ENCODE results near the gene NPAS1.
"Not testable (repeated sequence)": the region's sequence is repeated elsewhere in the genome, so short reads cannot be mapped to it uniquely, and the experiment has no call there.

Gene NPAS1

GRCh38 chr19:47047763-47048405 is 28.2 kb downstream of the NPAS1 start:
- peak; percentile 89 for DNase-seq (ENCODE audit: low read depth)

- DNase-seq (ENCODE audit: low read depth), result peak; percentile 44
Measured at GRCh38 chr19:47049307-47049700, 29.7 kb downstream of the NPAS1 start.

- DNase-seq (ENCODE audit: low read depth), result not testable (repeated sequence)
Measured at GRCh38 chr19:47050562-47050961, 30.9 kb downstream of the NPAS1 start.

DNA sequence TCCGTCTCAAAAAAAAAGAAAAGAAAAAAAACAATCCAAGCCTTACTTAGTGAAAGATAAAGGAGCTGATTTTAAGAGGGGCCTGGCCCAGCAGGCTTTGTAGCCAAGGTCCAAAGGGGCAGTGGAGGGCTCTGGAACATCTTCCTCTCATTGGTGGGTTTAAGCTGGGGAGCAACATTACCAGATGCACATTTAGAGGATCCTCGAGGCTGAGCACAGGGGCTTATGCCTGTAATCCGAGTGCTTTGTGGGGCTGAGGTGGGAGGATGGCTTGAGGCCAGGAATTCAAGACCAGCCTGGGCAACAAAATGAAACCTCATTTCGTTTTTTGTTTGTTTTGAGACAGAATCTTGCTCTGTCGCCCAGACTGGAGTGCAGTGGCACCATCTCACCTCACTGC is 36.8 kb downstream of the NPAS1 start:
- no peak for DNase-seq (ENCODE audit: low read depth)

GRCh38 chr19:47057328-47057727 is 37.7 kb downstream of the NPAS1 start:
- peak; percentile 46 for DNase-seq (ENCODE audit: low read depth)

DNA sequence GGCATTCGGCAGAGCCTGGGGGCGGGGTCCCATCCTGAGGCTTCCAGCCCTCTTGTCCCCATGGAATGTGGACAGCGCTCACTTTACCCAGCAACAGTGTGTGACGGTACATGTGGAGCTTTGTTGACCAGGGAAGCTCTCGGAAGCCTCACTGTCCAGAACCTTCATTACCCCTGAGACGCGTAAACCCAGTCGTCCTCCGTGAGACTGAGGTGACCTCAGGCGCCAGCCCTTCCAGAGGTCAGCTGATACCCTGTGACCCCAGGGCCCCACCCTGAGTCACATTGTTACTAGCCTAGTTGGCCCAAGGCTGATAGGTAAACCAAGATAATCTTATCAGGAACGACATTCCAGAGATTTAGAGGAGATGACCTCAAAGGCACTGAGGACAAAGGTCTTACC is 39.0 kb downstream of the NPAS1 start:
- no peak for DNase-seq (ENCODE audit: low read depth)

DNA sequence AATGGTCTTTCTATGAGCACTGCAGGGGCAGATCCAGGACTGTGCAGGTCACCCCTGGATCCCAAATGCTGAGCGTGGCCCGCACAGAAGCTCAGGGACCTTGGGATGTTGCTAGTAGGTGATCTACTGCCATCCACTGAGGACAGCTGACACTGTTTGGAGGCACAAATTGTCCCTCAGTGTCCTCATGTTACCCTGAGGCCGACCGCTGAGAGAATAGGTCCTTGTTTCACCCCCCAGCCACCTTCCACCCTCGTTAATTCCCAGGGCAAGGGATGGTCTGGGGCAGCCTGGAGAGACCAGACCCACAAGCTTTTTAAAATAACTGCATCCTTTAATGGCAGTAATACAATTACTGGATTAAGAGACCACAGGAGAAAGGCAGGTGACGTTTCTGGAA is 44.2 kb downstream of the NPAS1 start:
- DNase-seq (ENCODE audit: low read depth), result no peak

DNA sequence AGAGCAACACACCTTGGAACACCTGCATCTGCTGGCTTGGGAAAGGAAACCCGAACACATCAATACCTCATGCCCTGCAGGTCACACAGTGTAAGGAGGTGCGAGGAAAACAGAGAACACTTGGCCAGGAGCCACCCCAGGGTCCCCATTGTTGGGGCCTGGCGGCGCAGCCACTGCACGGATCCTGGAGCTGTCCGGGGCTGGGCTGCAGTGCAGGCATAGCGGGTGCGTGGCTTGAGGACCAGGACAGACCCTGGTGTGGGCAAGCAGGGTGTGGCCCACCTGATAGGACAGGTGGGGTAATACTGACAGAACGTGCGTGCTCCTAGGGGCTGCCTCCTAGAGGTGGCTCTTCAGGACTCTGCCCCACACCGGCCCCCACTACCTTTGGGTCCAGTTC is 45.6 kb downstream of the NPAS1 start:
- no peak for DNase-seq (ENCODE audit: low read depth)

DNA sequence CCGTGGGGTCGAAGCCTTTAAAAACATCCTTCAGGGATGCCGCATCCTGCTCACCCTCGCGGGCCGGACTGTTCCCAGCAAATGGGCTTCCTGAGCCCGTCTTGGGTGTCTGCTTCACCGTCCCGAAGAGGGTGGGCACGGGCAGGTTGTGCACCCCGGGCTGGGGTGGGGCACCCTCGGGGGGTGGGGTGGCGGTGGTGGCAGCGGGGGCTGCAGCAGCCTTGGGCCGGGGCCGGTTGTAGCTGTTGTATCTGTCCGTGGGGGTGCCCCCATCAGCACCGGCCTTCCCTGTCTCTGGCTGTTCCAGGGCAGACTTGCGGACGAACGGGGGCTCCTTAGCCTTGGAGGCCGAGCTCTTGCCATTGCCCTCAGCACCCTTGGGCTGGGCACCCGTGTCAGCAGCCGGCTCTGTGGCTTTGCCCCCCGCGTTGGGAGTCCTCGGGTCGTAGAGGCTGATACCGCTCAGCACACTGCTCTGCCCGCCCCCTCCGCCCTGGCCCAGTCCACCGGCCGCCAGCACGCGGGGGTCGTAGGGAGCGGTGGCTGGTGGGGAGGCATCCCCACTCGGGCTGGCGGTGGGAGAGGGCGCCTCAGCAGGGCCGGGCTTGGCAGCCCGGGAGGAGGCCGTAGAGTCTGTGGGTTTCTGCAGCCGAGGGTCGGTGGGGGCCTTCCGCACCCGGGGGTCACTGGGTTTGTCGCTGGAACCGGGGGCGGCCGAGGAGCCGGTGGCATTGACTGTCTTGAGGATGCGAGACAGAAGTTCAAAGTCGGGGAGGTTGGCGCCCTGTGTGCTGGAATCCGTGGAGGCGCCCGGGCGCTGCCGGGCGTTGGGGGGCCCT is 47.0 kb downstream of the NPAS1 start:
- DNase-seq (ENCODE audit: low read depth), result no peak

DNA sequence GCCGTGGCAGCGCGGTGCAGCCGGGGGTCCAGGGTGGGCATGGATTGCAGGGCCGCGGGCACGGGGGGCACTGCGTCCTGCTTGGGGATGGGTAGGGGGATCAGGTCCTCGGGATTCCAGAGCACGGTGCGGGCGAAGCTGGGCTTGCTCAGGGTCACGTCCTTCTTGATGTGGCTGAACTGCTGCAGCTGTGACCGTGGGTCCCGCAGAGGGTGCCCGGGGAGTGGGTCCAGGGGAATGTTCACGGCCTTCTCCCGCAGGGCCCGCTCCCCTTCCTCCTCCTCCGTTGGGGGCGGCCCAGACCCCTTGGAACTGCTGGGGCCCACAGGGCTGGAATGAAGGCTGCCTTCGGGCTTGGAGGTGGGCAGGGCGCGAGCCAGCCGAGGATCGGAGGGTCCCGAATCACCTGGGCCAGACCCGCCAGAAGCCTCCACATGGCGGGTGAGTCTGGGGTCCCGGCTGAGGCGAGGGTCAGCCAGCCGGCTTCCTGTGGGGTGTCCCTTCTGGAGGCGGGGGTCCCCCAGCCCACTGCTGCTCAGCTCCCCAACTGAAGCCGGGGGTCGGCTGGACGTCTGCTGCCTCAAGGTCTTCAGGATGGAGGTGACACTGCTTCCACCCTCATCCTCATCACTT is 47.7 kb downstream of the NPAS1 start:
- no peak for DNase-seq (ENCODE audit: low read depth)

- no peak for DNase-seq (ENCODE audit: low read depth)
Measured at GRCh38 chr19:47068246-47068645, 48.6 kb downstream of the NPAS1 start.

GRCh38 chr19:47068876-47069406 is 49.3 kb downstream of the NPAS1 start:
- DNase-seq (ENCODE audit: low read depth), result no peak

DNA sequence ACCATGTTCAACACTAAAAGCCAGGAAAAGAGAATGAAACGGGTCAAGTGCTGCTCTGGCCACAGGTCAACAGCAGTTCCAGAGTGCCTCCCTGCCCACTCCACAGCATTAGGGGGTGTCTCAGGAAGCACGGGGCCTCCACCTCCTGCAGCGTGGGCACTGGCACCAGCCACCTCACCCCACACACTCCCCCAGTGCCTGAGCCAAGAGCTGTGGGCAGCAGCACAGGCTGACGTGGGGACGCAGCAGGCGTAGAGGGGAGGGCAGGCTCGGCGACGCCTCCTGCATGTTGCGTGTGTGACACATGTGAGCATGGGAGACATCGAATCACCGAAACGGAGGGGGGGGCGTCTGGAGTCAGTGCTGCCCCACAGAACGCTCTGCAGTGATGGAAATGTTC is 50.2 kb downstream of the NPAS1 start:
- DNase-seq (ENCODE audit: low read depth), result no peak

GRCh38 chr19:47070756-47071155 is 51.1 kb downstream of the NPAS1 start:
- DNase-seq (ENCODE audit: low read depth), result no peak

GRCh38 chr19:47071731-47072130 is 52.1 kb downstream of the NPAS1 start:
- no peak for DNase-seq (ENCODE audit: low read depth)

DNA sequence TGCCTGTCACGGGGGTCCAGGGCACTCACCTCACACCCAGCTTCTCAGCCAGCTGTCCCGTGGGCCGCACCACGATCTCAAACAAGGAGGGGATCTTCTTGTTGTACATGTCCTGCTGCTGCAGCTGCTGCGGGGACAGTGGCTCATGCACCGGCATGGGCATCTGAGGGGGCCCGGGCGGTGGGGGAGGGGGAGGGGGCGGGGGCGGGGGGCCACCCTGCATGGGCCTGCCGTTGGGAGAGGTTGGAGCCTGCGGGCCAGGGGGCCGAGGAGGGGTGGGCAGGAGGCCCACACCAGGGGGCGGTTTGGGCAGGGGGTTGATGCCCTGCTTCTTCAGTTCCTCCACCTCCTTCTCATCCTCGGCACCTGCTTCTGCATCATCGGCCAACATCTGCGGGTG is 52.7 kb downstream of the NPAS1 start:
- no peak for DNase-seq (ENCODE audit: low read depth)

- DNase-seq (ENCODE audit: low read depth), result no peak
Measured at GRCh38 chr19:47073574-47073973, 53.9 kb downstream of the NPAS1 start.

GRCh38 chr19:47074621-47075020 is 55.0 kb downstream of the NPAS1 start:
- no peak for DNase-seq (ENCODE audit: low read depth)

- DNase-seq (ENCODE audit: low read depth), result no peak
Measured at GRCh38 chr19:47075179-47075810, 55.7 kb downstream of the NPAS1 start.

DNA sequence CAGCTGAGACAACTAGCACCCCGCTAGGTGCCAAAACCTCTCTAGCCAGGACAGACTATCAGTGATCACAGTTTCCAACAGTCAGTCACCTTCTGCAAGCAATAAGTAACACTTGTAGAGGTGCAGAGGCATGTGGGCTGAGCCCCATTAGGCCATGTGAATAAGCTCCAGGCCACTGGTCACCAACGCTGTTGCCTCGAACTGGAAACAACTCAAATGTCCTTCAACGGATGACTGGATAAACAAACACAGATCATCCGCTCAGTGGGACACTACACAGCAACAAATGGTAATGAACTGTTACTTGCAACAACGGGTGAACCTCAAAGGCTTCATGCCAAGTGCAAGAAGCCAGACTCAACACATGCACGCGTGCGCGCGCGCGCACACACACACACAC is 56.3 kb downstream of the NPAS1 start:
- DNase-seq (ENCODE audit: low read depth), result no peak

- DNase-seq (ENCODE audit: low read depth), result not testable (repeated sequence)
Measured at GRCh38 chr19:47078351-47078750, 58.7 kb downstream of the NPAS1 start.

GRCh38 chr19:47081095-47081494 is 61.5 kb downstream of the NPAS1 start:
- peak; percentile 22 for DNase-seq (ENCODE audit: low read depth)

All from ELR (cell line).